ENCODE measurements around the gene GNG13. TPM values are rescaled to one million over a fixed set of nuclear protein-coding genes. Genes with fewer than 3 reads are reported as not detected.
A peak's percentile ranks its signal among the peaks of the same experiment; 100 is the strongest.
"Not testable (repeated sequence)": the region's sequence is repeated elsewhere in the genome, so short reads cannot be mapped to it uniquely, and the experiment has no call there.

GNG13 gene
- total RNA-seq, 3 donors from 2014 or later: 0.31 to 1.0 TPM; not detected in 1

DNA sequence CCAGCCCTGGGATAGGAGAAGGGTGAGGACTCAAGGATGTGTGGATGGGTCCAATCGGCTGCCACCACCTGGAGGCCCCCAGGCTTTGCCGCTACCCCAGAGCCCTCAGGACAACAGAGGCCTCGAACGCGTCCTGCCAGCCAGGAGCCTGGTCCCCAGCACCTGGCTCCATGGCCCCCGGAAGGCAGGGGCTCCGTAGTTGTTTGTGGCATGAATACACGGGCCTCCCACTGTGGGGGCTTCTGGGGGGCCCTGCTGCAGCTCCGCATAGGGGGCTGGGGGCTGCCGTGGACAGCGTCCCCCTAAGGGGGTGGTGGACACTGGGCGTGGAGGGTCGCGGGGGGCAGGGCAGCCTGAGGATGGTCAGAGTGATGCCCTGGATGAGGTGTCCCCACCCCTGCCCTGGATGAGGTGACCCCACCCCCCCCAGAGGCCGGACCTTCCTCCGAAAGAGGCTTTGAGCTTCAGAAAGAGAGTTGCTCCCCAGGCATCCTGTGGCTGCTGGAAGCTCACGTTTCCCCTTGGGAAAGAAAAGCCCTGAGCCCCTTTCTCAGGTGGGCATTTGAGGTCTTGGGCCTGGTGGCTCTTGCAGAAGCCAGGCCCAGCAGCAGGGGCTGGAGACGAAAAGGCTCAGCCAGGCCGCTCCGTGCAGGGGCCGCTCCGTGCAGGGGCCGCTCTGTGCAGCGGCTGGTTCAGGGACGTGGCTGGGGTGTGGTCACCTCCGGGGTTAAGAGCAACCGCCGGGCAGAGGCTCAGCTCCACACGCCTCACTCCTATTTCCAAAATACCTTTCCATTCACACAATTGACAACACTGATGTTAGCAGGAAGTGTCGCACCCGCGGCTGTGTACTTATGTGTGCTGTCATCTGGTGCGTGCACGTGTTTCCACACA, 40.3 kb upstream of the GNG13 start:
- no peak overlapping the region for H3K4me3 ChIP-seq
- TF ChIP-seq, protein P1, sequence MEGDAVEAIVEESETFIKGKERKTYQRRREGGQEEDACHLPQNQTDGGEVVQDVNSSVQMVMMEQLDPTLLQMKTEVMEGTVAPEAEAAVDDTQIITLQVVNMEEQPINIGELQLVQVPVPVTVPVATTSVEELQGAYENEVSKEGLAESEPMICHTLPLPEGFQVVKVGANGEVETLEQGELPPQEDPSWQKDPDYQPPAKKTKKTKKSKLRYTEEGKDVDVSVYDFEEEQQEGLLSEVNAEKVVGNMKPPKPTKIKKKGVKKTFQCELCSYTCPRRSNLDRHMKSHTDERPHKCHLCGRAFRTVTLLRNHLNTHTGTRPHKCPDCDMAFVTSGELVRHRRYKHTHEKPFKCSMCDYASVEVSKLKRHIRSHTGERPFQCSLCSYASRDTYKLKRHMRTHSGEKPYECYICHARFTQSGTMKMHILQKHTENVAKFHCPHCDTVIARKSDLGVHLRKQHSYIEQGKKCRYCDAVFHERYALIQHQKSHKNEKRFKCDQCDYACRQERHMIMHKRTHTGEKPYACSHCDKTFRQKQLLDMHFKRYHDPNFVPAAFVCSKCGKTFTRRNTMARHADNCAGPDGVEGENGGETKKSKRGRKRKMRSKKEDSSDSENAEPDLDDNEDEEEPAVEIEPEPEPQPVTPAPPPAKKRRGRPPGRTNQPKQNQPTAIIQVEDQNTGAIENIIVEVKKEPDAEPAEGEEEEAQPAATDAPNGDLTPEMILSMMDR (IDR thresholded peaks at IDR 0.05): no peak
- H3K4me1 ChIP-seq (ENCODE audit: low read depth): no peaks in the 10 kb centered on the region
- peaks cover 17% of the 10 kb centered on the region for H3K9me3 ChIP-seq
- no peaks in the 10 kb centered on the region for H3K36me3 ChIP-seq (ENCODE audit: low read depth)
- intact Hi-C loops (cut with DNase I, micrococcal nuclease): no loop called here
- no peak for ATAC-seq
- DNase-seq: peak in 1 of 3 donors; percentile 26

DNA sequence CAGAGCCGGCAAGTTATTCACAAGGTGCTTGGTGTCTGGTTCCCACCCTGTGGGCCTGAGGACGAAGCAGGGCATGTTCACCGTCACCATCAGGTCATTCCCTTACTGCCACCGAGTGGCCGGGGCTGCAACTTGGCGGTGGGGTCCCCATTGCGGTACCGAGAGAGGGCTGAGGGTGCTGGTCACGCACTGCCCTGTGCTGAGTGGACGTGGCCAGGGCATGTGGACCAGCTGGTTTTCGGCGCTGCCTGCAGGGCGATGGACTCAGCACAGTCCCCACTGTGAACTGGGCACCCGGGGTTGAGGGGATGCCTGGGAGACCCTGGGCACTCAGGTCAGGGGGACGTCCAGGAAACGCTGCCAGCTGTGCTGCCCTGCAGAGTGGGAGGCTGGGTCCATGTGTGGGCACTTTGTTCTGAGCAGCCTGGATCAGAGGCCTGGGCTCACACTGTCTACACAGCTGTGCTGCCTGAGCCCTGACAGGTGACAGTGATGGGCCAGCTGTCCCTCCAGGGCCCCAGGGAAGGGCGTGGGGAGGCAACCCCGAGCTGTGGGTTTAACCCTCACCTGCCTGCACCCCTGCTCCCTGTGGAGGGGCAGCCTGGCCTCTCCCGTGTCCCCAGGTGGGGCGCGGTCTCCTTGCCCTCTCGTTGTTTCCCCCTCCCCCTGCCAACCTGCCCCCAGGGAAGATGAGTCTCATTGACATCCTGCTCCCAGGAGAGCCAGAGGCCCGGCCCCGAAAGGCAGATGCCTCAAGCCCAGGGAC, 39.3 kb upstream of the GNG13 start:
- H3K4me1 ChIP-seq (ENCODE audit: low read depth): no peaks in the 10 kb centered on the region
- H3K4me3 ChIP-seq: no peak overlapping the region
- TF ChIP-seq, protein P1 (IDR thresholded peaks at IDR 0.05): no peak
- DNase-seq: no peak
- H3K9me3 ChIP-seq: peaks cover 19% of the 10 kb centered on the region
- intact Hi-C loops (cut with DNase I, micrococcal nuclease): no loop called here
- no peaks in the 10 kb centered on the region for H3K36me3 ChIP-seq (ENCODE audit: low read depth)
- no peak for ATAC-seq

DNA sequence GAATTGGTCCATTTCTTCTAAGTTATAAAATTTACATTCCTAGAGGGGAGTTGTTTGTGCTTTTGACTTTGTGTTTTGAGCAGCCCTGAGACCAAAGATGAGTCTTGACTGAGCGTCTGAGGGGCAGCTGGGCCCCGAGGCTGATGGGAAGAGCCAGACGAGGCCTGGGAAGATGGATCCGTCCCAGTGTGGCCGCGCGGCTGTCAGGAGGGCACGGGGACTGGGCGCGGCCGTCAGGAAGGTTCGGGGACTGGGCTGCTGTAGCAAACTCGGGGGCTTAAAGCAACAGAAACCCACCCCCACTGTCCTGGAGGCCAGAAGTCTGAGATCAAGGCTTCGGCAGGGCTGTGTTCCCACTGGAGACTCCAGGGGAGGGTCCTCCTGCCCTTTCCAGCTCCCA, 38.2 kb upstream of the GNG13 start:
- DNase-seq (no peak), ATAC-seq (no peak)
- Histone ChIP-seq H3K36me3 (ENCODE audit: low read depth) (no peaks in the 10 kb centered on the region), H3K4me1 (ENCODE audit: low read depth) (no peaks in the 10 kb centered on the region), H3K9me3 (peaks cover 19% of the 10 kb centered on the region), H3K4me3 (no peak overlapping the region)
- intact Hi-C loops (cut with DNase I, micrococcal nuclease): no loop called here
- TF ChIP-seq, protein P1 (IDR thresholded peaks at IDR 0.05): no peak

DNA sequence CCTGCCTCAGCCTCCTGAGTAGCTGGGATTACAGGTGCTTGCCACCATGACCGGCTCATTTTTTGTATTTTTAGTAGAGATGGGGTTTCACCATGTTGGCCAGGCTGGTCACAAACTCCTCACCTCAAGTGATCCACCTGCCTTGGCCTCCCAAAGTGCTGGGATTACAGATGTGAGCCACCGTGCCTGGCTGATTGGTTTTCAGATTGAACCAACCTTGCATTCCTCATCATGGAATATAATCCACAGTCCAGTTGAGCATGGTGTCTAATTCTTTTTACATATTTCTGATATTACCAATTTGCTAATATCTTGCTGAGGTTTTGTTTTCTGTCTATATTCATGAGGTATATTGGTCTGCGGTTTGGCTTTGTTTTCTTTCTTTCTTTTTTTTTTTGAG, 36.3 kb upstream of the GNG13 start:
- H3K36me3 ChIP-seq (ENCODE audit: low read depth); H3K4me1 ChIP-seq (ENCODE audit: low read depth); ATAC-seq; DNase-seq; intact Hi-C loops (cut with DNase I, micrococcal nuclease); H3K4me3 ChIP-seq: not testable (repeated sequence)
- H3K9me3 ChIP-seq: peaks cover 19% of the 10 kb centered on the region

DNA sequence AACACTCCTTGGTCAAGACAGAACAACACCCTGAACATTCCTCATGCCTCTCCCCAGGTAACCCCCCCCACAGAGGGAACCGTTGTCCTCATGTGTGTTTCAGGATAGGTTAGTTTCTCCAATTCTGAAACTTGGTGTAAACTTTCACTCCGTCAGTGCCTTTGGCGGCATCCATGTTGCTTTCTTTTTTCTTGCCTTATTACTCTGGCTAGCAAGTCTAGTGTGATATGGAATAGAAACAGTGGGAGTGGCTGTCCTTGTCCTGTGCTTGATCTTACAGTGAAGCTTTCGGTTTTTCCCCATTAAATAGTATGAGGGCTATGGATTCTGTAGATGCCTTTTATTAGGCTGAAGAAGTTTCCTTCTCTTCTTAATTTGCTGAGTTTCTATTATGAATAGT, 35.7 kb upstream of the GNG13 start:
- Histone ChIP-seq H3K9me3 (peaks cover 19% of the 10 kb centered on the region), H3K4me1 (ENCODE audit: low read depth) (peaks cover 10% of the 10 kb centered on the region), H3K4me3 (no peak overlapping the region), H3K36me3 (ENCODE audit: low read depth) (no peaks in the 10 kb centered on the region)
- DNase-seq: no peak
- TF ChIP-seq, protein P1 (IDR thresholded peaks at IDR 0.05): no peak
- intact Hi-C loops (cut with DNase I, micrococcal nuclease): no loop called here
- ATAC-seq: no peak

DNA sequence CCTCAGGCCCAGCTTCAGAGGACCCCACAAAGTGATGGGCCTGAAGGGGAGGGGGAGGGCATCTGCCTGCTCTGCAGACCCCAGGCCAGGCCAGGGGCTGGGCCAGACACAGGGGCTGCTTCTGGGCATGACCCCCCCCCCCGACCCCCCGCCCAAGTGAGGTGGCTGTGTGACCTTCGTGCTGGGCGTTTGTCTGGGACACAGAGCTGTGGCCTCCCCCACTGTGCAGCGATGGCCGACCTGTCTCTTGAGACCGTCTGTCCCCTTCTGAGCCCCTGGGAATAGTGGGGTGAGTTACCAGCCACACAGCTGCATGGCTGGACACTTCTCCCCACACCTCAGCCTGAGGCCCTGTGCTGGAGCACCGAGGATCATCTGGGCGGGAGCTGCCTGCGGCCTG, 34.8 kb upstream of the GNG13 start:
- no peak for DNase-seq

More for the DNA sequence above, 34.8 kb upstream of the GNG13 start:
- H3K9me3 ChIP-seq: peaks cover 19% of the 10 kb centered on the region
- no peak for ATAC-seq
- TF ChIP-seq, protein P1 (IDR thresholded peaks at IDR 0.05): no peak
- H3K4me3 ChIP-seq: no peak overlapping the region
- H3K4me1 ChIP-seq (ENCODE audit: low read depth): peaks cover 10% of the 10 kb centered on the region
- no peaks in the 10 kb centered on the region for H3K36me3 ChIP-seq (ENCODE audit: low read depth)
- intact Hi-C loops (cut with DNase I, micrococcal nuclease): no loop called here

Data from mucosa of descending colon (tissue), 3 donors.